ENCODE data around the gene CTNS.
A peak's percentile ranks its signal among the peaks of the same experiment; 100 is the strongest.

Gene CTNS

DNA sequence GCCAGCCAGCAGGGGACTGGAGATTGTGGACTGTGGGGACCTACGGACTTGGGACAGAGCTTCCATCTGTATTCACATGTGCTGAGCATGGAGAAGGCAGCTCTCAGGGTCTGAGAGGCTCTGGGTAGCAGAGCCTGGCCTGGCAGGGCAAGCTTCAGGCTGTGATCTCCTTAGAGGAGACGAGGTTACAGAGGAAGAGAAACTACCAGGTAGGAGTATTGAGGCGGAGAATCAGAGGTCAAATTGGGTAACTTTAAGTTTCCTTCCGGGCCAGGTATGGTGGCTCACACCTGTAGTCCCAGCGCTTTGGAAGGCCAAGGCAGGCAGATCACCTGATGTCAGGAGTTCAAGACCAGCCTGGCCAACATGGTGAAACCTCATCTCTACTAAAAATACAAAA is 8.8 kb downstream of the CTNS start:
- TF ChIP-seq, protein P1, sequence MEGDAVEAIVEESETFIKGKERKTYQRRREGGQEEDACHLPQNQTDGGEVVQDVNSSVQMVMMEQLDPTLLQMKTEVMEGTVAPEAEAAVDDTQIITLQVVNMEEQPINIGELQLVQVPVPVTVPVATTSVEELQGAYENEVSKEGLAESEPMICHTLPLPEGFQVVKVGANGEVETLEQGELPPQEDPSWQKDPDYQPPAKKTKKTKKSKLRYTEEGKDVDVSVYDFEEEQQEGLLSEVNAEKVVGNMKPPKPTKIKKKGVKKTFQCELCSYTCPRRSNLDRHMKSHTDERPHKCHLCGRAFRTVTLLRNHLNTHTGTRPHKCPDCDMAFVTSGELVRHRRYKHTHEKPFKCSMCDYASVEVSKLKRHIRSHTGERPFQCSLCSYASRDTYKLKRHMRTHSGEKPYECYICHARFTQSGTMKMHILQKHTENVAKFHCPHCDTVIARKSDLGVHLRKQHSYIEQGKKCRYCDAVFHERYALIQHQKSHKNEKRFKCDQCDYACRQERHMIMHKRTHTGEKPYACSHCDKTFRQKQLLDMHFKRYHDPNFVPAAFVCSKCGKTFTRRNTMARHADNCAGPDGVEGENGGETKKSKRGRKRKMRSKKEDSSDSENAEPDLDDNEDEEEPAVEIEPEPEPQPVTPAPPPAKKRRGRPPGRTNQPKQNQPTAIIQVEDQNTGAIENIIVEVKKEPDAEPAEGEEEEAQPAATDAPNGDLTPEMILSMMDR (IDR thresholded peaks at IDR 0.05; ENCODE audit: low read depth, low read length, missing control alignments), result no peak
- no peak for DNase-seq (ENCODE audit: low read depth)
- H3K4me3 ChIP-seq (ENCODE audit: low read depth, low read length), result no peak overlapping the region

DNA sequence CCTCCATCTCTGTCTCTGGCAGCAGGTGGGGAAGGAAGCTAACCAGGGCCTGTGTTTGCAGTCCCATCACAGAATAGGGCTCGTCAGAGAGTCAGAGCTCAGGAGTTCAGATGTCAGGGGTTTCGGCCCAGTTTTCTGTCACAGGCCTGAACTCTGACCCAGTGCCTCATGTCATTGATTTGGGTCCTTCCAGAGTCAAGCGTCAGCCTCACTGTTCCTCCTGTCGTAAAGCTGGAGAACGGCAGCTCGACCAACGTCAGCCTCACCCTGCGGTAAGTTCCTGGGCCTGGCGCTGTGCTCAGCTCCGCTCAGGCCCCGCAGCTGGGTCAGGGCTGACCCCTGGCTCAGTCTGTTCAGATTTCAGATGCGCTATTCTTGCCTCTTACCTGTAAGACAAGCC is 10.7 kb downstream of the CTNS start:
- DNase-seq (ENCODE audit: low read depth), result no peak
- H3K4me3 ChIP-seq (ENCODE audit: low read depth, low read length), result no peak overlapping the region
- TF ChIP-seq, protein P1 (IDR thresholded peaks at IDR 0.05; ENCODE audit: low read depth, low read length, missing control alignments), result no peak

DNA sequence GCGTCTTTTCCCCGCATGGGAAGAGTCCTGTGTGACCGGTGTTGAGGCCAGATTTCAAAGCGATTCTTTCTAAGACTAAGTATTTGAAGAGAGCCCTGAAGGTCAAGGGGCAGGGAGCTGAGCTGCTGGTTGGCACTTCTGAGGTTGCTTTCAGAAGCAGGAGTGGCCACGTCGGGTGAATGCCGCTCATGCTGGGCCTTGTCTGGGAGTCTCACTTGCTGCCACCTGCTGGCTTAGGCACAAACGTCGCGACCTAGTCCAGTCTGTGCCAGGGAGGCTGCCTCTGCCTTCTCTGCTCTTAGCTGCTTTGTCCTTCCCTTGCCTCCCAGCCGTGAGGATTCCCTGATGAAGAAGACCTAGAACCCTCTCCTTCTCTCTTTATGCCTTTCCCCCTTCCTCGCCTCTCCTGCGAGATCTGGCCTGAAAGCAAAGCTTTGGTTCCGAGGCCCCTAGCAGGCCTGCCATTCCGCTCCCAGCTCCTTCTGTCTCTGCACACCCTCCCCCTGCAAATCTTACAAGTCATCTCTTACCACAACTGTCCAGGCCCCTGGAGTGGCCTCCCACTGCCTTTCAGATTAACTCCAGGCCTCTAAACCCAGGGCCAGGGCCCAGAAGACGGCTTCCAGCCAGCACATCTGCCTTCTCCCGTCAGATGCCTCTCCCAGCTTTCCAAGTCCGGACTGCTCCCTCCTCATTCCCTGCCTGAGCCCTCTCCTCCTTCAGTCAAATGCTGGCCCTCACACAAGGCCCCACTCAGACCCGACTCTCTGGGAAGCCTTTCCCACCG is 11.4 kb downstream of the CTNS start:
- DNase-seq (ENCODE audit: low read depth), result no peak
- no peak overlapping the region for H3K4me3 ChIP-seq (ENCODE audit: low read depth, low read length)
- TF ChIP-seq, protein P1 (IDR thresholded peaks at IDR 0.05; ENCODE audit: low read depth, low read length, missing control alignments), result peak; percentile 66

DNA sequence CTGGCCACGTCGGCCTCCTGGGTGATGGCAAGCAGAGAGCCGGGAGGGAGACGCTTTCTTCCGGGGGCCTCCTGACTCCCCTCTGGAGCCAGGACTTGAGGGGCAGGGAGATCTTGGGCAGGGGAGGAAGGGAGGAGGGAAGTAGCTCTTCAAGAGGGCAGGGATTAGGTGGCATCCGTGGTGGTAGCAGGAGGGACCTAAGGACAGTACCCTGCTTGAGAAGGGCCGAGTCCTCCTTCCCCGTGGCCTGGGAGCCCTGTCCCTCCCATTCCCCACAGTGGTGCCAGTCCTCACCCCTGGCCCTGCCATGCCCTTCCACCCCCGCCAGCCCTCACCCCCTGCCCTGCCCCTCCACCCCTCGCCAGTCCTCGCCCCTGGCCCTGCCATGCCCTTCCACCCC is 19.2 kb downstream of the CTNS start:
- no peak overlapping the region for H3K4me3 ChIP-seq (ENCODE audit: low read depth, low read length)
- TF ChIP-seq, protein P1 (IDR thresholded peaks at IDR 0.05; ENCODE audit: low read depth, low read length, missing control alignments), result no peak
- DNase-seq (ENCODE audit: low read depth), result no peak

DNA sequence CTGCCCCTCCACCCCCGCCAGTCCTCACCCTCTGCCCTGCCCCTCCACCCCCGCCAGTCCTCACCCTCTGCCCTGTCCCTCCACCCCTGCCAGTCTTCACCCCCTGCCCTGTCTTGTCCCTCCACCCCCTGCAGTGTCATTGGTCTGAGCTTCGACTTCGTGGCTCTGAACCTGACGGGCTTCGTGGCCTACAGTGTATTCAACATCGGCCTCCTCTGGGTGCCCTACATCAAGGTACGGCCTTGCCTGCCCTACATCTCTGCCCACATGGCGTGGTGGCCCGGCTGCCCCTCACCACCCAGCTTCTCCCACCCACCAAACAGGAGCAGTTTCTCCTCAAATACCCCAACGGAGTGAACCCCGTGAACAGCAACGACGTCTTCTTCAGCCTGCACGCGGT is 19.8 kb downstream of the CTNS start:
- no peak overlapping the region for H3K4me3 ChIP-seq (ENCODE audit: low read depth, low read length)
- TF ChIP-seq, protein P1 (IDR thresholded peaks at IDR 0.05; ENCODE audit: low read depth, low read length, missing control alignments), result no peak
- DNase-seq (ENCODE audit: low read depth), result no peak

DNA sequence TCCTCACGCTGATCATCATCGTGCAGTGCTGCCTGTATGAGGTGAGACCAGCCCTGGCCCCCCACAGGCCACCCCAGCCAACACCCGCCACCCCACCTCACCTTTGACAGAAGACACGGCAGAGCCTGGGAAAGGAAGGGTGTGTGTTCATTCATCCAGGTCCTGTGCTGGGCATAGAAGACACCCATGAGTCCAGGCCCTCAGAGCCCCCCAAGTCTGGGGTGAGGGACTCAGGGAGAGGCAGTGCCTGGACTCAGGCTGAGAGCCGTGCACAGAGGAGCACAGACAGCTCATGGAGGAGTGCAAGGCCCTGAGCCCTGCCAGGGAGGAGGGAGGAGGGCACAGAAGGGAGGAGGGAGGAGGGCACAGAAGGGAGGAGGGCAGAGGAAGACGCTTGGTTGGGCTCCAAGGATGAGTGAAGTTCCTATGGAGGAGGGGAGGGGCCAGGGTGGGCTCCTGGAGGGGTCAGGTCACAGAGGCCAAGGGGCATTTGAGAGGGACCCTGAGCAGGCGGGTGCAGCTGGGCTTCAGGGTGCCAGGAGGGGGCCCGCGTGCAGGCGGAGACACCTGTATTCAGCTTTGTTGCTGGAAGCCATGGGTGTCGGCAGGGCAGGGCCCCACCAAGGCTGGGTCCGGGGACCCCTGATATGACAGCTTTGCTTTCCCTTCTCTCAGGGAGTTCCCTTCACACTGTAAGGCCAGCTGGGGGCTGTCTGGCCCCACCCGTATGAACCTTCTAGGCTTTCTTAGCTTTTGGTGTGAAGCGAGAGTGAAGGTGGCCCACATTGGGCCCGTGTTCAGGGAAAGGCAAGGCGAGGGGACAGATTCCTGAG is 20.4 kb downstream of the CTNS start:
- no peak for DNase-seq (ENCODE audit: low read depth)
- TF ChIP-seq, protein P1 (IDR thresholded peaks at IDR 0.05; ENCODE audit: low read depth, low read length, missing control alignments), result no peak
- no peak overlapping the region for H3K4me3 ChIP-seq (ENCODE audit: low read depth, low read length)

Data from GM12864 (cell line).